Ectodermal cell (in vitro differentiated cells): ENCODE data around the gene HYCC1.

Source experiments
- H3K27ac ChIP-seq: 2 replicates; pipeline ENCODE4 v1.7.0; 2013; ENCODE audit warnings: mild to moderate bottlenecking, low read depth, low read length; ENCODE audit not compliant: insufficient read depth, poor library complexity, severe bottlenecking
- H3K27me3 ChIP-seq: 2 replicates; pipeline ENCODE4 v1.7.0; 2013; ENCODE audit warnings: mild to moderate bottlenecking, low read length; ENCODE audit not compliant: insufficient read depth, control insufficient read depth, poor library complexity, severe bottlenecking
- H3K36me3 ChIP-seq: one replicate; pipeline ENCODE4 v1.7.0; 2013; ENCODE audit warnings: low read length; ENCODE audit not compliant: control insufficient read depth, insufficient read depth
- H3K4me1 ChIP-seq: one replicate; pipeline ENCODE4 v1.7.0; 2013; ENCODE audit warnings: low read length; ENCODE audit not compliant: control insufficient read depth, insufficient read depth
- H3K4me3 ChIP-seq: 2 replicates; pipeline ENCODE4 v1.7.0; 2013; ENCODE audit warnings: low read depth, low read length, control low read depth; ENCODE audit not compliant: insufficient read depth
- H3K9me3 ChIP-seq: 2 replicates; pipeline ENCODE4 v1.7.0; 2013; ENCODE audit warnings: mild to moderate bottlenecking, low read length, moderate library complexity; ENCODE audit not compliant: control insufficient read depth
- WGBS, 2 experiments: methylation state at CpG; one replicate each; pipeline ENCODE4 v1.1.7; 2013; ENCODE audit warnings: missing lambda C conversion rate in 2 of 2; 5-methylcytosine and 5-hydroxymethylcytosine counted together

HYCC1 gene

GRCh38 chr7:23017309-23017708, 3.4 kb upstream of the HYCC1 start:
- no peak overlapping the region for H3K4me3 ChIP-seq
- WGBS, 2 experiments = 54 to 74% methylated on average over 3 of the region's 3 CpGs

GRCh38 chr7:23016345-23017253, 2.7 kb upstream of the HYCC1 start:
- Histone ChIP-seq H3K27me3 (no peaks in the 10 kb centered on the region), H3K4me1 (no peaks in the 10 kb centered on the region), H3K9me3 (no peaks in the 10 kb centered on the region), H3K36me3 (no peaks in the 10 kb centered on the region), H3K4me3 (no peak overlapping the region), H3K27ac (no peak overlapping the region)
- WGBS, 2 experiments = 92 to 97% methylated on average over 9 of the region's 9 CpGs

More at GRCh38 chr7:23017309-23017708, 3.4 kb upstream of the HYCC1 start:
- Histone ChIP-seq H3K27ac (no peak overlapping the region), H3K4me1 (no peaks in the 10 kb centered on the region), H3K27me3 (no peaks in the 10 kb centered on the region), H3K9me3 (no peaks in the 10 kb centered on the region), H3K36me3 (no peaks in the 10 kb centered on the region)

GRCh38 chr7:23014681-23015080, 751 bp upstream of the HYCC1 start:
- WGBS, 2 experiments = 92 to 96% methylated on average over 2 of the region's 2 CpGs
- no peaks in the 10 kb centered on the region for H3K27me3 ChIP-seq
- H3K4me3 ChIP-seq = no peak overlapping the region
- H3K36me3 ChIP-seq = no peaks in the 10 kb centered on the region
- H3K9me3 ChIP-seq = no peaks in the 10 kb centered on the region
- no peak overlapping the region for H3K27ac ChIP-seq
- no peaks in the 10 kb centered on the region for H3K4me1 ChIP-seq

- 1% methylated on average over 52 of the region's 52 CpGs for WGBS, 2 experiments
- no peaks in the 10 kb centered on the region for H3K4me1 ChIP-seq
These were observed 819 bp downstream of the HYCC1 start for GRCh38 chr7:23012908-23013714.

GRCh38 chr7:23012186-23012585, 1.7 kb downstream of the HYCC1 start:
- peak overlapping the region; percentile 86 for H3K4me3 ChIP-seq

More at GRCh38 chr7:23012908-23013714, 819 bp downstream of the HYCC1 start:
- no peaks in the 10 kb centered on the region for H3K36me3 ChIP-seq
- H3K4me3 ChIP-seq = peak overlapping the region; percentile 86
- H3K27me3 ChIP-seq = no peaks in the 10 kb centered on the region
- H3K27ac ChIP-seq = peak overlapping the region; percentile 53
- H3K9me3 ChIP-seq = no peaks in the 10 kb centered on the region

GRCh38 chr7:23011222-23011924, 2.6 kb downstream of the HYCC1 start:
- no peaks in the 10 kb centered on the region for H3K36me3 ChIP-seq
- no peaks in the 10 kb centered on the region for H3K27me3 ChIP-seq
- H3K9me3 ChIP-seq = no peaks in the 10 kb centered on the region
- no peaks in the 10 kb centered on the region for H3K4me1 ChIP-seq
- 88 to 94% methylated on average over 3 of the region's 3 CpGs for WGBS, 2 experiments
- no peak overlapping the region for H3K27ac ChIP-seq
- H3K4me3 ChIP-seq = no peak overlapping the region

More at GRCh38 chr7:23012186-23012585, 1.7 kb downstream of the HYCC1 start:
- Histone ChIP-seq H3K9me3 (no peaks in the 10 kb centered on the region), H3K36me3 (no peaks in the 10 kb centered on the region), H3K27me3 (no peaks in the 10 kb centered on the region), H3K27ac (no peak overlapping the region), H3K4me1 (no peaks in the 10 kb centered on the region)
- WGBS, 2 experiments = 69 to 74% methylated on average over 6 of the region's 6 CpGs

GRCh38 chr7:23009303-23009702, 4.6 kb downstream of the HYCC1 start:
- no peaks in the 10 kb centered on the region for H3K36me3 ChIP-seq
- H3K4me3 ChIP-seq = no peak overlapping the region

GRCh38 chr7:23004247-23004520, 9.7 kb downstream of the HYCC1 start:
- no peak overlapping the region for H3K4me3 ChIP-seq
- H3K27ac ChIP-seq = no peak overlapping the region
- no peaks in the 10 kb centered on the region for H3K4me1 ChIP-seq

More at GRCh38 chr7:23009303-23009702, 4.6 kb downstream of the HYCC1 start:
- no peaks in the 10 kb centered on the region for H3K4me1 ChIP-seq
- no peaks in the 10 kb centered on the region for H3K9me3 ChIP-seq
- H3K27ac ChIP-seq = no peak overlapping the region
- no peaks in the 10 kb centered on the region for H3K27me3 ChIP-seq

GRCh38 chr7:23003505-23004246, 10.3 kb downstream of the HYCC1 start:
- WGBS, 2 experiments = 91 to 93% methylated on average over 1 to 2 of the region's 2 CpGs

More at GRCh38 chr7:23004247-23004520, 9.7 kb downstream of the HYCC1 start:
- Histone ChIP-seq H3K27me3 (no peaks in the 10 kb centered on the region), H3K36me3 (no peaks in the 10 kb centered on the region), H3K9me3 (no peaks in the 10 kb centered on the region)

More at GRCh38 chr7:23003505-23004246, 10.3 kb downstream of the HYCC1 start:
- Histone ChIP-seq H3K36me3 (no peaks in the 10 kb centered on the region), H3K27me3 (no peaks in the 10 kb centered on the region), H3K4me3 (no peak overlapping the region), H3K9me3 (no peaks in the 10 kb centered on the region), H3K4me1 (no peaks in the 10 kb centered on the region), H3K27ac (no peak overlapping the region)
